GM19455 (cell line): Measurements from ENCODE around the gene CAMKMT.
A peak's percentile ranks its signal among the peaks of the same experiment; 100 is the strongest.
"Not testable (repeated sequence)": the region's sequence is repeated elsewhere in the genome, so short reads cannot be mapped to it uniquely, and the experiment has no call there.

Experiments used
- ATAC-seq: cut with Tn5 transposase; IDR thresholded peaks from one replicate; pipeline ENCODE4 v1.9.1; 2021; ENCODE audit not compliant: unreplicated experiment

CAMKMT gene

GRCh38 chr2:44580875-44581515 lies 219.2 kb downstream of the CAMKMT start:
- no peak for ATAC-seq

GRCh38 chr2:44582363-44583008 lies 220.7 kb downstream of the CAMKMT start:
- ATAC-seq, result no peak

- not testable (repeated sequence) for ATAC-seq
Observed at GRCh38 chr2:44595615-44596014, 233.9 kb downstream of the CAMKMT start.

GRCh38 chr2:44596537-44597320 lies 235.0 kb downstream of the CAMKMT start:
- no peak for ATAC-seq

- no peak for ATAC-seq
Observed at GRCh38 chr2:44598330-44599119, 236.8 kb downstream of the CAMKMT start.

- no peak for ATAC-seq
Observed at GRCh38 chr2:44599130-44599529, 237.4 kb downstream of the CAMKMT start.

GRCh38 chr2:44602446-44602845 lies 240.7 kb downstream of the CAMKMT start:
- ATAC-seq, result no peak

- ATAC-seq, result no peak
Observed at GRCh38 chr2:44605511-44605910, 243.8 kb downstream of the CAMKMT start.

- no peak for ATAC-seq
Observed at GRCh38 chr2:44612276-44612675, 250.5 kb downstream of the CAMKMT start.

GRCh38 chr2:44614940-44615339 lies 253.2 kb downstream of the CAMKMT start:
- ATAC-seq, result no peak

GRCh38 chr2:44615950-44616518 lies 254.3 kb downstream of the CAMKMT start:
- no peak for ATAC-seq

- peak; percentile 76 for ATAC-seq
Observed at GRCh38 chr2:44616667-44617155, 255.0 kb downstream of the CAMKMT start.

GRCh38 chr2:44618251-44619023 lies 256.7 kb downstream of the CAMKMT start:
- ATAC-seq, result no peak

GRCh38 chr2:44620189-44620990 lies 258.6 kb downstream of the CAMKMT start:
- no peak for ATAC-seq

- no peak for ATAC-seq
Observed at GRCh38 chr2:44623622-44624351, 262.0 kb downstream of the CAMKMT start.

GRCh38 chr2:44628297-44628696 lies 266.6 kb downstream of the CAMKMT start:
- ATAC-seq, result no peak

- no peak for ATAC-seq
Observed at GRCh38 chr2:44632931-44633689, 271.4 kb downstream of the CAMKMT start.

GRCh38 chr2:44635725-44636124 lies 274.0 kb downstream of the CAMKMT start:
- no peak for ATAC-seq
